ENCODE data around the gene OR5M11.
"Not testable (repeated sequence)": the region's sequence is repeated elsewhere in the genome, so short reads cannot be mapped to it uniquely, and the experiment has no call there.

Gene OR5M11

DNA sequence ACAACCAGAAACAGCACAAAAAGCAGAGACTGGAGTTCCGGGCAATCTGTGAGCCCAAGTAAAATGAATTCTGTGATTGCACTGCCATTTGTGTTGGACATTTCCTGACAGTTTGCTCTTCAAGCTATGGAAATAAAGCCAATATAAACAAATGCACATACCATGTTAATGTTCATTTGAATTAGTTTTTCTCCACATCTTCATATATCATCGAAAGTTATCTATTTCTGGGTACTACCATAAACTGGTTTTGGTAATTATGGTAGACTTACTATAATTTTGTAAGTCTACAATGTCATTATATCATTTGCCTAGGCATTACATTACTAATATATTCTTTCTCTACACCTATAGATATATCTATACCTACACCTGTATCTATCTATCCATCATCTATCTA lies at the start of gene OR5M11:
OR5M11 (minus strand) TSS at position 101 of the 400 bp plus-strand sequence; CDS start at position 101, 0 bp downstream.
- DNase-seq, result no peak

DNA sequence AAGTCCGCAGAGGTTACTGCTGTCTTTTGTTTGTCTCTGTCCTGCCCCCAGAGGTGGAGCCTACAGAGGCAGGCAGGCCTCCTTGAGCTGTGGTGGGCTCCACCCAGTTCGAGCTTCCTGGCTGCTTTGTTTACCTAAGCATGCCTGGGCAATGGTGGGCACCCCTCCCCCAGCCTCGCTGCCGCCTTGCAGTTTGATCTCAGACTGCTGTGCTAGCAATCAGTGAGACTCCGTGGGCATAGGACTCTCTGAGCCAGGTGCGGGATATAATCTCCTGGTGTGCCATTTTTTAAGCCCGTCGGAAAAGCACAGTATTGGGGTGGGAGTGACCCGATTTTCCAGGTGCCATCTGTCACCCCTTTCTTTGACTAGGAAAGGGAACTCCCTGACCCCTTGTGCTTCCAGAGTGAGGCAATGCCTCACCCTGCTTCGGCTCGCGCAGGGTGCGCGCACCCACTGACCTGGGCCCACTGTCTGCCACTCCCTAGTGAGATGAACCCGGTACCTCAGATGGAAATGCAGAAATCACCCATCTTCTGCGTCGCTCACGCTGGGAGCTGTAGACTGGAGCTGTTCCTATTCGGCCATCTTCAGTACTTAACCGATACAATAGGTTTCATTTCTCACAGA lies 49.1 kb upstream of the OR5M11 start:
- DNase-seq, result not testable (repeated sequence)

DNA sequence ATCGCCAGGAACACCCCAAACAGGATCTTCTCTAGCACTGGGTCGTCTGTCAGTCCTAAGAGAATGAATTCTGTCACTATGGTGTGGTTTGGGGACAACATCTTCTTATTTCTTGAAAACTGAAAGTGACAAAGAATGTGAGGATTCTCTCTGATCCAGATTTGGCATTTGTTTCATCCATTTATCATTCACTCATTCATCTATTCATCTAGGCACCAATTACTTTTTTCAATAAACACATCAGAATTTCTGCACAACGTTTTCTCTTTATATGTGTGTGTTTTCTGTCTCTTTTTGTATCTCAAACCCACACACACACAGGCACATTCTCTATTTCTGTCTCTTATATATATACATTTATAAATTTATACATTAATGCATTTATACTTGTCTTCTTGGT lies 34.6 kb upstream of the OR5M11 start, which contains the start of gene OR5M10:
OR5M10 (minus strand) TSS at position 101 of the 400 bp plus-strand sequence; CDS start at position 101, 0 bp downstream.
- no peak for DNase-seq

DNA sequence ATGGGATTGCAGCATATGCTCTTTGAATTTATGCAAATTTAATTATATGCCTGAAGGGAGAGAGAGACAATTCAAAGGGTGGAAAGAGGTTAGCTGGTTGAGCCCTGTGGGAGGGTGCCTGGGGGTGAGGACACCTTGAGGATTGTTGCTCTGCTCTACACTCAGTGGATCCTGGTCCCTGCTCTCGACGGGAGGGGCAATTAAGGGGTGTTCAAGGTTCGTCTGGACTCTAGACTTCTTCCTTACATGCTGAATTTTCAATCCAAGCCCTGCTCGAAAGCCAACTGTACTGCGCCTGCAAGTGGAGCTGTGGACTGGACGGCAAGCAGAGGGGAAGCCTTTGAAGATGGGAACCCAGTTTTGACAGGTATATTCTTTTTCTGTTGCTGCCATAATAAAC lies 15.5 kb upstream of the OR5M11 start:
- no peak for DNase-seq

DNA sequence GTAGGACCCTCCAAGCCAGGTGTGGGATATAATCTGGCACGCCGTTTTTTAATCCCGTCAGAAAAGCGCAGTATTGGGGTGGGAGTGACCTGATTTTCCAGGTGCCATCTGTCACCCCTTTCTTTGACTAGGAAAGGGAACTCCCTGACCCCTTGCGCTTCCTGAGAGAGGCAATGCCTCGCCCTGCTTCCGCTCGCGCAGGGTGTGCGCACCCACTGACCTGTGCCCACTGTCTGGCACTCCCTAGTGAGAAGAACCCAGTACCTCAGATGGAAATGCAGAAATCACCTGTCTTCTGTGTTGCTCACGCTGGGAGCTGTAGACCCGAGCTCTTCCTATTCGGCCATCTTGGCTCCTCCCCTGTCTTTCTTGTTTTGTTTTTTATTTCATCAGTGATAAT lies 11.6 kb upstream of the OR5M11 start:
- DNase-seq, result not testable (repeated sequence)

DNA sequence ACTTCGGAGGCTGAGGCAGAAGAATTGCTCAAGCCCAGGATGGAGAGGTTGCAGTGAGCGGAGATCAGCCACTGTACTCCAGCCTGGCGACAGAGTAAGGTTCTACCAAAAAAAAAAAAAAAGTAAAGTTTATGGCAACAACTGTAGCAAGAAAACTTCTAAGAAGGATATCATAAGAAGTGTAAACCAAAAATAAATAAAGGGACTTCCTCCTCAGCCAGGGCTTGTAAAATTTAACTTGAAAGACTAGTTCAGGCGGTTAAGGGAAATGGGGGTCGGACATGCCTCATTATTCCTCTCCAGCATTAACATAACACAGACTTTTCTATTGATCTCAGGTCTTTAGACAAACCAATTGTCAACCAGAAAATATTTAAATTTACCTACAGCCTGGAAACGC lies 2.5 kb upstream of the OR5M11 start:
- no peak for DNase-seq

DNA sequence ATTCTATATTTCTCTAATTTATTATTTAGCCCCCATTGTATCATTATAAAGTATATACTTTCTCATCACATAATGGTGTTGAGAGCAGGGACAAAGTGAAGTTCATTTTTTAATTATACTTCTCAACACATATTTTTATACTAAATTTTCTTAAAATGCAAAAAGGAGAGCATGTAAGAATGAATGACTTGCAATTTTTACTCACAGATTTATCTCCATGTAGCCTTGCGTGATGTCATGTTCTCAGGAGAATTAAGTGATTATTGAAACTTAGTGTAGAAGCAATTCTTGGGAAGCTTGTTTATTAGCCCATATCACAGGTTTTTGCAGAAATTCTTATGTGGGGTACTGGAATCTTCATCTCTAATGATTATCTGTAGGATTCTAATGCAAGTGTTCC lies 682 bp upstream of the OR5M11 start:
- no peak for DNase-seq

DNA sequence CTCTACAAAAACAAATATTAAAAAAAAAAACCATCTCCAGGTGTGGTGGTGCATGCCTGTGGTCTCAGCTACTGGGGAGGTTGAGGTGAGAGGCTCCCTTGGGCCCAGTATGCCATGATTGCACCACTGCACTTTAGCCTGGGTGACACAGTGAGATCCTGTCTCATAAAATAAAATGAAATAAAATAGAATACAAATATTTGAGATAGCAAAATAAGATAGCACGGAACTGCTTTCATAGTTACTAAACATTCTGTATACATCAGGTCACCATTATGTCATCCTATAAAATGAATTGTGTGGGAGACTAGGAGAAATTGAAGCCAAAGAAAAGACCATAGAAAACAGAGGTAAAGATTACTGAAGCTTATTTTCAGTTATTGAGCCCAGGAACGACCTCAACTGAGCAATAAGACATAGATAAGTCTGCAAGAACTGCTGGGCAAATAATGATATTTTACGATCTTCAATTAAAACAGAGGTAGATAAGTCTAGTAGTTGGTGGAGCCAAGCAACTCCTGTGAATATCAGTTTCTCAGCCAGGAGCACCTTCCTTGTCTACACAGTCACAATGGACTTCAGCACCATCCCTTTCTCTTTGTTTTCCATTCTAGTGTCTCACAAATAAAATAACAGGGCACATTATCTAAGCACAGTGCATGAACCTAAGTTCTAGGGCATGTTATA lies 9.9 kb downstream of the OR5M11 start:
- DNase-seq, result no peak

DNA sequence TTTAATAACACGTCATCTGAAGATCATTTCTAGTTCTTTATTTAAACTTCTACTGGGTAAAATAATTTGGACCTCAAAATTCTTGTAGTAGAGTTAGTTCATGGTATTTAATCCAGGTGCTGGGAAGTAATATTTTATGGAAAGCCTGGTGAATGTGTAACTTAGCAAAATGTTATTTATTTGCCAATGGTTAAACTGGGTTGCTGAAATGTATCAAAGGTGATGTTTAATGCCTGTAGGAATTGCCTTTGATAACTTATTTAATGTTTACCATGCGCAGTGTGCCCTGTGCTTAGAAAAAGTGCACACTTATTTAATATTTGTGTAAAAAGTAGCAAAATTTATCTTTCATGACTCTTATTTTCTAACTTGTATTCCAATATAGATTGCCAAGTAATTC lies 11.2 kb downstream of the OR5M11 start:
- no peak for DNase-seq

DNA sequence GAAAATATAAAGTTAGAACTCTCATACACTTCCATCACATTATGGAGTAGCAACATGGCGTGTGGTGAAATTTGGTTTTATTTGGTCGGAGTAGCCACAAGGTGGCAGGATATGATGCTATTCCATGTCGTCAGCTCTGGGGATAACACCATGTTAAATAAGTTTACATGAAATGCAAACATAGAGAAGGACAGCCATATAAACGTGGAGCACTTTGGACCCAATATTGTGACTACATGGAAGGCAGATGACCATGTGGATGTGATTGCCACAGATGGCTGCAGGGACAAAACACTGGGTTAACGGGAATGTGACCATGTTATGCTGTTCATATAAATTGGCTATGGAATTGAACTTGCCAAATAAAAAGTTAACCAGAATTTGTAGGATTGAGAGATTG lies 21.0 kb downstream of the OR5M11 start:
- no peak for DNase-seq

DNA sequence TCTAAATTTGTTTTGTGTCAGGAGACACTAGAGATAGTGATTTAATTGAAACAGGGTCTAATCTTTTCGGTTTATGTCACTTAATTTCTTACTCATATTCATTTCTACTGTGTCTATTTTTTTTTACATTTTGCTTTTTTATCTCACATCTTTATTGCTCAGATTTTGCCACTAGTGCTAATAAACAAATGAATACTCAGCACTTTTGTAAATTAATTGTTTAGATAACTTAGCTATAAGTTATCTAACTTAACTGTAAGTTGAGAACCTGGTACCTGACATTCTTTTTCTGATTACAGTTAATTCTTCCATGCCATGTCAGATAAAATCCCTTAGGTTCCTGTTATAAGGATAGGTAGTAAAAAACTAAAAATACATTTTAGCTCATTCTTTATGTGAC lies 29.8 kb downstream of the OR5M11 start:
- DNase-seq, result no peak

DNA sequence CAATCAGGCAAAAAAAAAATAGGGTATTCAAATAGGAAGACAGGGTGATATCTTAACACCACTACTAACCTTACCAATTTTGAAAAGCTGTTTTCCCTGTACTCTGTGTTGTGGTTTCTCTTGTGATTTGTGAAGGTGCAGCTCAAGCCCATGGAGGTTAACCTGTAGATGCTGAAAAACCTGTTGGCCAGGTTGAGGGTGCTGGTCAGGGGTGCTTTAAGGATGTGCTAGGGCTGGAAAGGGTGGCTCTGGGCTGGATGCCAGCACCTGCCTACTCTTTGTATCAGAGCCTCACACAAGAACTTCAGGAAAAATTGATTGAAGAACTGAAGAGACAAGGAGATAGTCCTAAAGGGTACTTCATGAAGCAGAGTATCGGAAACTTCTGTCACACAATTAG lies 33.6 kb downstream of the OR5M11 start:
- no peak for DNase-seq

DNA sequence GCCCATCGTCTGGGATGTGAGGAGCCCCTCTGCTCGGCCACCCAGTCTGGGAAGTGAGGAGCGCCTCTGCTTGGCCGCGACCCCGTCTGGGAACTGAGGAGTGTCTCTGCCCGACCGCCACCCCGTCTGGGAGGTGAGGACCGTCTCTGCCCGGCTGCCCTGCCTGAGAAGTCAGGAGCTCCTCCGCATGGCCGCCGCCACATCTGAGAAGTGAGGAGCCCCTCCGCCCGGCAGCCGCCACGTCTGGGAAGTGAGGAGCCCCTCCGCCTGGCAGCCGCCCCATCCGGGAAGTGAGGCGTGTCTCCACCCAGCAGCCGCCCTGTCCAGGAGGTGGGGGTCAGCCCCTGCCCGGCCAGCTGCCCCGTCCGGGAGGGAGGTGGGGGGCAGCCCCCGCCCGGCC lies 46.0 kb downstream of the OR5M11 start:
- DNase-seq, result no peak

DNA sequence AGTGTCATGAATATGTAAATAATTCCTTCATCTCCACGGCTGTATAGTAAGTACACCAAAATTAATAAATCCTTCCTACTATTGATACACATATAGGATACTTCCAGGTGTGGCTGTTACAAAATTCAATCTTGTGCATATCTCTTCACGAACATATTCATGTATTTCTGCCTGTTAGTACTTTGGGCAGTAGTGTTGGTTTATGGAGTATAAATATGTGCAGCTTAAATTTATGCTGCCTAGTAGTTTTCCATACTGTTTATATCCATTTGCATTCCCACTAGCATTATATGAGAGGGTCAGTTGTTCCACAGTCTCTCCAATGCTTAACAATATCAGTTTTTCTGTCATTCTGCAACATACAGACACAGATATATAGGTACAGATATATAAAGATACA lies 47.9 kb downstream of the OR5M11 start:
- no peak for DNase-seq
